ENCODE data around the gene TCF15.

- no peak for TF ChIP-seq POLR2A (IDR thresholded peaks at IDR 0.05; ENCODE audit: low read length)
- no peak for TF ChIP-seq RNF2 (IDR thresholded peaks at IDR 0.05; ENCODE audit: borderline replicate concordance, low read depth)
- TF ChIP-seq CHD2 (IDR thresholded peaks at IDR 0.05; ENCODE audit: low read length, partially characterized antibody), result no peak
- TF ChIP-seq, protein P1, sequence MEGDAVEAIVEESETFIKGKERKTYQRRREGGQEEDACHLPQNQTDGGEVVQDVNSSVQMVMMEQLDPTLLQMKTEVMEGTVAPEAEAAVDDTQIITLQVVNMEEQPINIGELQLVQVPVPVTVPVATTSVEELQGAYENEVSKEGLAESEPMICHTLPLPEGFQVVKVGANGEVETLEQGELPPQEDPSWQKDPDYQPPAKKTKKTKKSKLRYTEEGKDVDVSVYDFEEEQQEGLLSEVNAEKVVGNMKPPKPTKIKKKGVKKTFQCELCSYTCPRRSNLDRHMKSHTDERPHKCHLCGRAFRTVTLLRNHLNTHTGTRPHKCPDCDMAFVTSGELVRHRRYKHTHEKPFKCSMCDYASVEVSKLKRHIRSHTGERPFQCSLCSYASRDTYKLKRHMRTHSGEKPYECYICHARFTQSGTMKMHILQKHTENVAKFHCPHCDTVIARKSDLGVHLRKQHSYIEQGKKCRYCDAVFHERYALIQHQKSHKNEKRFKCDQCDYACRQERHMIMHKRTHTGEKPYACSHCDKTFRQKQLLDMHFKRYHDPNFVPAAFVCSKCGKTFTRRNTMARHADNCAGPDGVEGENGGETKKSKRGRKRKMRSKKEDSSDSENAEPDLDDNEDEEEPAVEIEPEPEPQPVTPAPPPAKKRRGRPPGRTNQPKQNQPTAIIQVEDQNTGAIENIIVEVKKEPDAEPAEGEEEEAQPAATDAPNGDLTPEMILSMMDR (IDR thresholded peaks at IDR 0.05), result no peak
Measured at GRCh38 chr20:608970-609369, 1.1 kb downstream of the TCF15 start.
